D721Med (cell line): ENCODE data around the gene BRD3.
A peak's percentile ranks its signal among the peaks of the same experiment; 100 is the strongest.

ENCODE experiments used
- DNase-seq: peaks from one replicate; pipeline ENCODE4 v3.0.0; 2011; ENCODE audit warnings: low spot score; ENCODE audit not compliant: insufficient read length
- FAIRE-seq: peaks from 2 replicates; lab custom pipeline; 2011; peaks lifted over from hg19 to GRCh38; lab: Jason Lieb, UNC
- TF ChIP-seq, protein P1 (sequence below): IDR thresholded peaks from 2 replicates; pipeline ENCODE4 v1.5.1; 2012; ENCODE audit warnings: mild to moderate bottlenecking, control low read depth; ENCODE audit not compliant: insufficient read depth; ENCODE audit errors: missing control alignments

The BRD3 gene

DNA sequence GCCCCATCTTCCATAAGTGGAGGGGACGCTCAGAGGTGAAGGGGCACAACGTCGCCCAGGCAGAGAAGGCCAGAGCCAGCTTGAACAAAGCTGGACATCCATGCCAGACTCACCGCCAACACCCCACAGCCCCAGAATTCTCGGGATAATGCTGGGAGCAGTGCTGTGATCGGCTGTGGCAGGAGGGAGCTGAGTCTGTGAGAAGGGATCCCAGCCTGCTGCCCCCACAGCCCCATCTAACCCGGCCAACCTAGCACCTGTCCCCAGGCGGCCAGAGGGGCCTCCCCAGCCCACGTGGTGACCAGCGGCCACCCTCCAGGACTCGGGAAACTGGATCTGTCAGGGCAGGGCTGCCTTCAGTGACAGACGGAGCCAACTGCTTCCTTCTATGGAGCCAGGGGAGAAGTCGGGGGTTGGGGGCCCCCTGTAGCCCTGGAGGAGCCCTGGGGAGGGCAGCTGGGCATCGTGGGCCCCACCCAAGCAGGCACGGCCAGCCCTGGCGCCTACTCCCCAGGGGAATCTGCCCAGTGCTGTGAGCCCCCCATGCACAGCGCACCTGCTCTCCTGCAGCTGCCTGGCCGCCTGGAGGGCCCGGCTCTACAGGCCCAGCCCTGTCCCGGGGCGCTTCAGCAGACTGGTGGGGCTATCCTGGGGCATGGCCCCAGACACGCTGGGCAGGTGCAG is 6.0 kb downstream of the BRD3 start:
- FAIRE-seq (no peak), DNase-seq (peak; percentile 12)
- TF ChIP-seq, protein P1, sequence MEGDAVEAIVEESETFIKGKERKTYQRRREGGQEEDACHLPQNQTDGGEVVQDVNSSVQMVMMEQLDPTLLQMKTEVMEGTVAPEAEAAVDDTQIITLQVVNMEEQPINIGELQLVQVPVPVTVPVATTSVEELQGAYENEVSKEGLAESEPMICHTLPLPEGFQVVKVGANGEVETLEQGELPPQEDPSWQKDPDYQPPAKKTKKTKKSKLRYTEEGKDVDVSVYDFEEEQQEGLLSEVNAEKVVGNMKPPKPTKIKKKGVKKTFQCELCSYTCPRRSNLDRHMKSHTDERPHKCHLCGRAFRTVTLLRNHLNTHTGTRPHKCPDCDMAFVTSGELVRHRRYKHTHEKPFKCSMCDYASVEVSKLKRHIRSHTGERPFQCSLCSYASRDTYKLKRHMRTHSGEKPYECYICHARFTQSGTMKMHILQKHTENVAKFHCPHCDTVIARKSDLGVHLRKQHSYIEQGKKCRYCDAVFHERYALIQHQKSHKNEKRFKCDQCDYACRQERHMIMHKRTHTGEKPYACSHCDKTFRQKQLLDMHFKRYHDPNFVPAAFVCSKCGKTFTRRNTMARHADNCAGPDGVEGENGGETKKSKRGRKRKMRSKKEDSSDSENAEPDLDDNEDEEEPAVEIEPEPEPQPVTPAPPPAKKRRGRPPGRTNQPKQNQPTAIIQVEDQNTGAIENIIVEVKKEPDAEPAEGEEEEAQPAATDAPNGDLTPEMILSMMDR: no peak

DNA sequence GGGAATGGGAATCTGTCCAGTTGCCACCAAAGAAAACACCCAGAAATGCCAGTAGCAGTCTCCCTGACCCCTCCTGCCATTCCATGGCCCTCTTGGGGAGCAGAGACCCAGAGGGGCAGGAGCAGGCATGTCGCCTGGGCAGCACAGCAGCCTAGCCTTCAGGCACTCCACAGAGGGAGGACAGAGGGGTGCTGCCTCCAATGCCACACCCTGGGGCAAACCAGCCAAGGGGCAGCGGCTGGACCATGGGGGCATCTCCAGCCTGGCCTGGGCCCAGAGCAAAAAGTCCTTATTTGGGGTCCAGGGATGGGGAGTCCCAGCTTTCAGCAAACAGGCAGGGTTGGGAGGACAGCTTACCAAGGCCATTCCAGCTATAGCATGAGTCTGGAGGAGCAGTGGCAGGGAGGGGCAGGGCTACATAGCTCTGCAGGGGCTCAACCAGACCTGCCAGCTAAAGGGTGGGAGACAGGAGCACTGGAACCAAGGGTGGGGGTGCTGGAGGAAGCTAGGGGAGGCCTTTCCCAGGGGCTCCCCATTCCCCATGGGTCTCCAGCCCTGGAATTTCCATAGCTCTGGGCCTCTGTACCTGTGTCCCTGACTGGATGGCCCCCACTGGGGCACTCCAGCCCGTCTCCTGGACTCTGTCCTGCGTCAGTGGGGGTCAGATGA is 6.7 kb downstream of the BRD3 start:
- peak; percentile 16 for DNase-seq
- FAIRE-seq: no peak
- TF ChIP-seq, protein P1: no peak

GRCh38 chr9:134060546-134060945 is 7.3 kb downstream of the BRD3 start:
- DNase-seq (peak; percentile 18), FAIRE-seq (no peak)
- TF ChIP-seq, protein P1: no peak

- peak; percentile 13 for DNase-seq
- FAIRE-seq: no peak
- TF ChIP-seq, protein P1: no peak
These were observed 8.0 kb downstream of the BRD3 start for GRCh38 chr9:134059661-134060395.

DNA sequence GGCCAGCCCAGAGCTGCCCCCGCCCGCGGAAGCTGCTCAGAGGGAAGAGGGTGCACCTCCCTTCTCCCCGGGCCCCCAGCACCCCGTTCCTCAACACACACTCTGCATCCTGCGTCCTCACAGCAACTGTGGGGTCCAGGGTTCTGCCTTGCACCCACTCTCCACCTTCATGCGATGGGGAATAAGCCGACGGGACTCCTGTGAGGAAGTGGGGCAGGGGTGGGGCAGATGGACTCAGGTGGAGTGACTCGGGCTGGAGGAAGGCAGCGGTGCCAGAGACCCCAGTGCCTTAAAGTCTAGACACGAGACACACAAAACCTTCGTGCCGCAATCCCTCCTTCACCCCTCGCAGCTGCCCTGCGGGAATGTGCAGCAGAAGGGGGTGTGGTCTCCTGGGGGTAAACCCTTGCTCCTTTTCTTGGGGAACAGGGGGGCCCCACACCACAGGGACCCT is 8.6 kb downstream of the BRD3 start:
- TF ChIP-seq, protein P1: no peak
- FAIRE-seq: no peak
- peak; percentile 11 for DNase-seq

DNA sequence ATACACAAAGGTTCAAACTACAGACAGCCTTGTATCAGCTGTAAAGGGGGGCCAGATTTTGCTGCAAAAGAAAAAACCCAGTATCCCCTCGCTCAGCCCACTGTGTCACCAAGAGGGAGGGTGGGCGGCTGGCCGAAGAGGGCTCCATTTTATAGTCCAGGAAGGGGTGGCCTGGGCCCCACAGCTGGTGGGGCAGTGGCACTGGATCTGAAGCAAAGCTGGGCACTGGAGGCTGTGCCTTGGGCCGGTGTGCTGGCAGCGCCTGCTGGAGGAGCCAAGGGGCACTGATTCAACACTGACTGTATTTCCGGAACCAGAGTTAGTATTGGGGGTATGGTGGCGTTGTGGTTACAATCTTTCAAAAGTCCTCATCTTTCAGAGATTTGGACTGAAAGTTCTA is 9.1 kb downstream of the BRD3 start:
- FAIRE-seq: no peak
- TF ChIP-seq, protein P1: no peak

More for the DNA sequence above, 9.1 kb downstream of the BRD3 start:
- DNase-seq: no peak
